Measurements from ENCODE around the gene CTDSP2. TPM values are rescaled to one million over a fixed set of nuclear protein-coding genes. Genes with fewer than 3 reads are reported as not detected.

Gene CTDSP2
- total RNA-seq, 1 donor from 2014 or later: 83.2 TPM

DNA sequence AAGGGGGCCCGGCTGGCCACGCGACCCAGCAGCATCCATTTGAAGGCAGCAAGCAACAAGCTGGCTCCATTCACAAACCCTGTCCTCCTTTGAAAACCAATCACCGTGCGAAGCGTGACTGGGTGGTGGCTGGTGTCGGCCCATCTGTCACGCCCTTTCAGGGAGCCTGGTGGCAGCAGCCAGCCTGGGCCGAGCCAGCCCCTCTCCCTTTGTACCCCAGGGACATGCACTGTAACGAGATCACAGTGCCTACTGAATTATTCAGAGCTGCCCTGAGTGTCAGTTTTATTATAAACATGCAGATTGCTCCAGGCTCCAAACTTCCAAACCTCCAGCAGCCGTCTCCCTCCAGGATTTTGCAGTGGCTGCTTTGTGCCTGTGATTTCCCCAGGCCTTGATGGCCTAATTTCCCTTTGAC is 22.3 kb upstream of the CTDSP2 start:
- Mint-ChIP-seq H3K36me3 (ENCODE audit: low read depth) (no peaks in the 10 kb centered on the region), H3K4me3 (peak overlapping the region; percentile 64), H3K27me3 (ENCODE audit: low read depth) (peaks cover 14% of the 10 kb centered on the region), H3K27ac (ENCODE audit: unreplicated experiment) (peak overlapping the region; percentile 9), H3K4me1 (peaks cover 31% of the 10 kb centered on the region), H3K9me3 (peaks cover 2% of the 10 kb centered on the region)
- TF ChIP-seq, protein P1, sequence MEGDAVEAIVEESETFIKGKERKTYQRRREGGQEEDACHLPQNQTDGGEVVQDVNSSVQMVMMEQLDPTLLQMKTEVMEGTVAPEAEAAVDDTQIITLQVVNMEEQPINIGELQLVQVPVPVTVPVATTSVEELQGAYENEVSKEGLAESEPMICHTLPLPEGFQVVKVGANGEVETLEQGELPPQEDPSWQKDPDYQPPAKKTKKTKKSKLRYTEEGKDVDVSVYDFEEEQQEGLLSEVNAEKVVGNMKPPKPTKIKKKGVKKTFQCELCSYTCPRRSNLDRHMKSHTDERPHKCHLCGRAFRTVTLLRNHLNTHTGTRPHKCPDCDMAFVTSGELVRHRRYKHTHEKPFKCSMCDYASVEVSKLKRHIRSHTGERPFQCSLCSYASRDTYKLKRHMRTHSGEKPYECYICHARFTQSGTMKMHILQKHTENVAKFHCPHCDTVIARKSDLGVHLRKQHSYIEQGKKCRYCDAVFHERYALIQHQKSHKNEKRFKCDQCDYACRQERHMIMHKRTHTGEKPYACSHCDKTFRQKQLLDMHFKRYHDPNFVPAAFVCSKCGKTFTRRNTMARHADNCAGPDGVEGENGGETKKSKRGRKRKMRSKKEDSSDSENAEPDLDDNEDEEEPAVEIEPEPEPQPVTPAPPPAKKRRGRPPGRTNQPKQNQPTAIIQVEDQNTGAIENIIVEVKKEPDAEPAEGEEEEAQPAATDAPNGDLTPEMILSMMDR (conservative IDR thresholded peaks at IDR 0.05): no peak
- DNase-seq (ENCODE audit: low read depth, low spot score): peak; percentile 51

DNA sequence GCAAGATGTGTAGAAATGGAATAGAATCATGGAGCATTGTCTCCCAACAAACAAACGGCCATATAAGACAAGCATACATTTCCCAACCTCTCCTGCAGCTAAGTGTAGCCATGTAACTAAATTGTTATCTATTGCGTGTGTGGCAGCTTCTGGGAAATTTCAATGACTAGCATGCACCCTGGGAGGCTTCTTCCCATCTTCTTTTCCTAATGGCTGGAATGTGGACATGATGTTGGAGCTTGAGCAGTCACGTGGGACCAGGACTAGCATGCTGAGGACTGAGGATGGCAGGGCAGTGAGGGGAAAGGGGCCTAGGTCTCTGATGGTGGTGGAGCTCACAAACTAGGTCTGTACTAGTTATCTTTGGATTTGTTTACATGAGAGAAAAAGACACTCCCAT is 21.7 kb upstream of the CTDSP2 start:
- H3K4me3 Mint-ChIP-seq: no peak overlapping the region
- H3K27me3 Mint-ChIP-seq (ENCODE audit: low read depth): peaks cover 17% of the 10 kb centered on the region
- peak overlapping the region; percentile 9 for H3K27ac Mint-ChIP-seq (ENCODE audit: unreplicated experiment)
- no peak for DNase-seq (ENCODE audit: low read depth, low spot score)
- TF ChIP-seq, protein P1 (conservative IDR thresholded peaks at IDR 0.05): no peak
- H3K9me3 Mint-ChIP-seq: peaks cover 2% of the 10 kb centered on the region
- peaks cover 31% of the 10 kb centered on the region for H3K4me1 Mint-ChIP-seq
- no peaks in the 10 kb centered on the region for H3K36me3 Mint-ChIP-seq (ENCODE audit: low read depth)

DNA sequence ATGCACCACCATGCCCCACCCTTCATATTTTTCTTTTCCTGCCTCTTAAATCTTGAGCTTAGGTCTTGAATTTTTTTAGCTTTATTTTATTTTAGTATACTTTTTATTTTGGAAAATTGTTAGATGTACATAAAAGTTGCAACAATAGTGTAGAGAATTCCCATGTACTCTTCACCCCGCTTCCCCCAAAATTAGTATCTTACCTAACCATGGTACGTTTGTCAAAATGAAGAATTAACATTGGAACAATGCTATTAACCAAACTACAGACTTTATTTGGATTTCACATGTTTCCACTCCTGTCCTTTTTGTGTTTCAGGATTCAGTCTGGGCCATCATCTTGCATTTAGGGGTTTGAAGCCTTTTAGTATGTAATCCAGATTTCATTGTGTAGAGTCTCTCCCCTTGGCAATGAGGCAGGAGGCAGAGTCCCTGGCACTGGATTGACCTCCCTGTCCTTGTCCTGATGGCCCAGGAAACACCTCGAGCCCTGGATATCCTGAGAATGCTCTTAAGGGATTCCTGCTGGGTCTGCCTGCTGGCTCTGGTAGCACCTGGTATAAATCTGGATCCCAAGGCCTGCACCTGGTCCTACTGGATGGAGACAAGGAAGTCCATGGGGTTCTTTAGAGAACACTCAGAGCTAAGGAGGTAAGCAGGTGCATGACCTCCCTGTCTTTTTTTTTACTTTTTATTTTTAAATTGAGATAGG is 19.9 kb upstream of the CTDSP2 start:
- no peaks in the 10 kb centered on the region for H3K36me3 Mint-ChIP-seq (ENCODE audit: low read depth)

DNA sequence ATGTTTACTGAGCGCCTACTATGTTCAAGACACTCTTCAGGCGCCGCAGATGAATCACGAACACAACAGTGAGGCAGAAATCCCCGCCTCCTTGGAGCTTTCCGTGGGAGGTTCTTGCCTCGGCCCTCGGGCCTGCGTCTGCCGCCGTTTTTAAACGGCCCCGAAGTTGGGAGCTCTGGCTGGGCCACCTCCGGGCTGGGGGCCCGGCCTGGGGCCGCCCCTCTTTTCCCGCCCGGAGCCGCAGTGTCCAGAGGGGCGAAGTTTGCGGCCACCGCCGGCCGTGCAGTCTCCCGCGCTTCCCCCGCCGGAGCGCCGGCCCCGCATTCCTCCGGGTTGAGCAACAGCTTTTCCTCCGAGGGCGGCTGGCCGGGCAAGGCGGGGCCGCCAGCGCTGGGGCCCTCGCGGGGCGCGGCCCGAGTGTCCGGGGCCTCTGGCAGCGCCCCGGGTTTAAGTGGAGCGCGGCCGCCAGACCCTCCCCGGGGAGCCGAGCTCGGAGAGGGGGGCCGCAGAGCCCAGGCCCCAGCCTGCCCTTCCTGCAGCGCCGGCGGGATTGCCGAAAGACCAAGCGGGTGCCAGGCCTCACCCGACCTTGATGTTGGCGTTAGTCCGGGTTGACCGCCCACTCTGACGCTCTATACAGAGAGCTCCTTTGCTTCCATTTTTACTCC is 18.7 kb upstream of the CTDSP2 start:
- H3K4me1 Mint-ChIP-seq: peaks cover 31% of the 10 kb centered on the region
- no peaks in the 10 kb centered on the region for H3K9me3 Mint-ChIP-seq
- peak; percentile 44 for DNase-seq (ENCODE audit: low read depth, low spot score)
- TF ChIP-seq, protein P1 (conservative IDR thresholded peaks at IDR 0.05): no peak
- H3K4me3 Mint-ChIP-seq: peak overlapping the region; percentile 78
- H3K27me3 Mint-ChIP-seq (ENCODE audit: low read depth): peaks cover 24% of the 10 kb centered on the region
- no peaks in the 10 kb centered on the region for H3K36me3 Mint-ChIP-seq (ENCODE audit: low read depth)
- no peak overlapping the region for H3K27ac Mint-ChIP-seq (ENCODE audit: unreplicated experiment)

More for the DNA sequence above, 19.9 kb upstream of the CTDSP2 start:
- Mint-ChIP-seq H3K4me1 (peaks cover 31% of the 10 kb centered on the region), H3K27me3 (ENCODE audit: low read depth) (peaks cover 24% of the 10 kb centered on the region), H3K9me3 (no peaks in the 10 kb centered on the region), H3K4me3 (no peak overlapping the region), H3K27ac (ENCODE audit: unreplicated experiment) (no peak overlapping the region)
- no peak for DNase-seq (ENCODE audit: low read depth, low spot score)
- TF ChIP-seq, protein P1 (conservative IDR thresholded peaks at IDR 0.05): no peak

GRCh38 chr12:57864442-57865083 is 18.0 kb upstream of the CTDSP2 start:
- H3K27me3 Mint-ChIP-seq (ENCODE audit: low read depth): peaks cover 30% of the 10 kb centered on the region
- H3K9me3 Mint-ChIP-seq: no peaks in the 10 kb centered on the region
- TF ChIP-seq, protein P1 (conservative IDR thresholded peaks at IDR 0.05): no peak
- peaks cover 31% of the 10 kb centered on the region for H3K4me1 Mint-ChIP-seq
- H3K27ac Mint-ChIP-seq (ENCODE audit: unreplicated experiment): no peak overlapping the region
- H3K4me3 Mint-ChIP-seq: peak overlapping the region; percentile 46
- no peak for DNase-seq (ENCODE audit: low read depth, low spot score)
- no peaks in the 10 kb centered on the region for H3K36me3 Mint-ChIP-seq (ENCODE audit: low read depth)

All from neural crest cell (in vitro differentiated cells).